NCI-H345 treated with DMSO at 0.1 percent for 48 hours (cell line): ENCODE data around the gene DICER1.

ENCODE experiments used
- DNase-seq: peaks from one replicate; lab custom pipeline; 2025; ENCODE audit not compliant: unreplicated experiment; lab: John Stamatoyannopoulos, UW

Gene DICER1

GRCh38 chr14:95043732-95044462, 113.4 kb downstream of the DICER1 start:
- DNase-seq = no peak

- DNase-seq = no peak
These were observed 114.0 kb downstream of the DICER1 start for GRCh38 chr14:95043314-95043713.

GRCh38 chr14:95041477-95042020, 115.8 kb downstream of the DICER1 start:
- DNase-seq = no peak

GRCh38 chr14:95040708-95041476, 116.4 kb downstream of the DICER1 start:
- DNase-seq = no peak

- DNase-seq = no peak
These were observed 117.4 kb downstream of the DICER1 start for GRCh38 chr14:95039993-95040348.

GRCh38 chr14:95039259-95039992, 117.9 kb downstream of the DICER1 start:
- DNase-seq = no peak

- no peak for DNase-seq
These were observed 118.6 kb downstream of the DICER1 start for GRCh38 chr14:95038521-95039250.

GRCh38 chr14:95037273-95037672, 120.1 kb downstream of the DICER1 start:
- no peak for DNase-seq
